ENCODE measurements around the gene PGAM2.

DNA sequence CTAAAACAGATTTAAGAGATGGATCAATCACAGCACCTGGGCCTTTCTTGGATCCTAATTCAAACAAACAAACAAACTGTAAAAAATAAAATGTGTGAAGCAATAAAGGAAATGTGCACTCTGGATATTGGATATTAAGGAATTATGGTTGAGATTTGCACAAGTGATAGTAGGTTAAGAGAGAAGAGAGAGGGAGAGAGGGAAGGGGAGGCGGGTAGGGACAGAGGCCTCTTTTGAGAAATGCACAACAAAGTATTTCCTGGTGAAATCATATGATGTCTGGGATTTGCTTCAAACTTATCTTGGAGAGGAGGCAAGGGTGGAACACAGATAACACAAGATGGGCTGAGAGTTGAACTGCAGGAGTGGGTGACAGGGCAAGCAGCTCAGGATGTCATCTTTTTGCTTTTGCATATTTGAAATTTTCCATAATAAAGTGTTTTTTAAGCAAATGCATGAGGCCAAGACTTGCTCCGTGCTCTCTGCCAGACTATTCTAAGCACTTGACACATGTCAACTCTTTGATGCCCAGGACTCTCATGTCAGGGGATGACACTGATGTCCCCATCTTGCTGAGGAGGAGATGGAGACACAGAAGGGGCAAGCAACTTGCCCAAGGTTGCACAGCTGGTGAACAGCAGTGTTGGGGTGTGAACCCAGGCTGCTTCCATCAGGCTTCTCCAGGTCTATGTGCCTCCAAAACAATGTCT is 29.7 kb upstream of the PGAM2 start:
- TF ChIP-seq POLR2A (IDR thresholded peaks at IDR 0.05), result no peak
- TF ChIP-seq, protein P1, sequence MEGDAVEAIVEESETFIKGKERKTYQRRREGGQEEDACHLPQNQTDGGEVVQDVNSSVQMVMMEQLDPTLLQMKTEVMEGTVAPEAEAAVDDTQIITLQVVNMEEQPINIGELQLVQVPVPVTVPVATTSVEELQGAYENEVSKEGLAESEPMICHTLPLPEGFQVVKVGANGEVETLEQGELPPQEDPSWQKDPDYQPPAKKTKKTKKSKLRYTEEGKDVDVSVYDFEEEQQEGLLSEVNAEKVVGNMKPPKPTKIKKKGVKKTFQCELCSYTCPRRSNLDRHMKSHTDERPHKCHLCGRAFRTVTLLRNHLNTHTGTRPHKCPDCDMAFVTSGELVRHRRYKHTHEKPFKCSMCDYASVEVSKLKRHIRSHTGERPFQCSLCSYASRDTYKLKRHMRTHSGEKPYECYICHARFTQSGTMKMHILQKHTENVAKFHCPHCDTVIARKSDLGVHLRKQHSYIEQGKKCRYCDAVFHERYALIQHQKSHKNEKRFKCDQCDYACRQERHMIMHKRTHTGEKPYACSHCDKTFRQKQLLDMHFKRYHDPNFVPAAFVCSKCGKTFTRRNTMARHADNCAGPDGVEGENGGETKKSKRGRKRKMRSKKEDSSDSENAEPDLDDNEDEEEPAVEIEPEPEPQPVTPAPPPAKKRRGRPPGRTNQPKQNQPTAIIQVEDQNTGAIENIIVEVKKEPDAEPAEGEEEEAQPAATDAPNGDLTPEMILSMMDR (IDR thresholded peaks at IDR 0.05), result no peak

Measured in thyroid gland (tissue), 4 donors.